ENCODE data around the gene CDH11.

DNA sequence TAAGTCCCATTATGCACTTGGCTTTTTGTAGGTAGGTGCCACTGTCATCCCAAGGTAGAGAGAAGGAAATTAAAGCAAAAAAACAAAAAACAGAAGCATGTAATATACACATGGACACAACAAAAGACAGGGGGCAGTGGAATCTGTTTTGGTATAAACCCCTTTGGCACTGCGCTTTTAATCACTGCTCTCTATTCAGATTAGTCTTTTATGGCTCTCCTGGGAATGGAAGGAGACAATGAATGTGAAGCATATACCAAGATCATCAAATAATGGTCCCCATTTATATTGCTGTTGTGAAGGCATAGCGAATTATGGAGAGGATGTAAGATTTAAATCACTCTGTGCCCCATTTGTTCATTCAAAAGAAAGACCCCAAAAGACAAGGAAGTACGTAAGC, 17.4 kb downstream of the CDH11 start:
- TF ChIP-seq SUZ12 (IDR thresholded peaks at IDR 0.05; ENCODE audit: extremely low read depth, insufficient read depth, insufficient read length): no peak
- TF ChIP-seq ZNF274 (IDR thresholded peaks at IDR 0.05; ENCODE audit: low read depth, low read length): no peak

Measured in NT2/D1 (cell line).